ENCODE results near the gene VCL. TPM values are rescaled to one million over a fixed set of nuclear protein-coding genes. Genes with fewer than 3 reads are reported as not detected.

Gene VCL
- total RNA-seq, 1 donor from 2014 or later: 42.1 TPM

DNA sequence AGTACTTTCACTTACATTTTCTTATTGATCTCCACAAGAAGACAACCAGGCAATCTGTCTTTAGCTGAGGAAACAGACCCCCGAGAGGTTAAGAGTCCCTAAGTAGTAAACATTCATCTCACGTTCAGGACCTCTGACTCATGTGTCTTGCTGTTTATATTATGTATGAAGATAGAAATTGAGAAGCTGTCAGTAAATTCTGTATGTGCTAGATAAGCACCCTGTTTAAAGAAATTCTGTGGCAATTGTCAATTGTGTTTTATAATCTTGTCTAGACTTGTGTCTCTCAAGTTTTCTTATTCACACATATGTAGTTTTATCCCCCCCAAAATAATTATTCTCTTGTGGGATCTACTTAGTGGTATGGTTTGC lies 167.6 kb downstream of the VCL start:
- no peaks in the 10 kb centered on the region for H3K36me3 Mint-ChIP-seq (ENCODE audit: unreplicated experiment)
- no peak for TF ChIP-seq CTCF (IDR thresholded peaks at IDR 0.05; ENCODE audit: partially characterized antibody, unreplicated experiment)
- no peak overlapping the region for H3K4me3 Mint-ChIP-seq (ENCODE audit: unreplicated experiment)
- H3K9me3 Mint-ChIP-seq (ENCODE audit: unreplicated experiment): no peaks in the 10 kb centered on the region
- peaks cover 2% of the 10 kb centered on the region for H3K4me1 Mint-ChIP-seq (ENCODE audit: low read depth, unreplicated experiment)
- no peak overlapping the region for H3K27ac Mint-ChIP-seq (ENCODE audit: unreplicated experiment)
- H3K27me3 Mint-ChIP-seq (ENCODE audit: unreplicated experiment): no peaks in the 10 kb centered on the region
- no peak for DNase-seq

- H3K27me3 Mint-ChIP-seq (ENCODE audit: unreplicated experiment): no peaks in the 10 kb centered on the region
Observed at GRCh38 chr10:74167443-74167842, 169.5 kb downstream of the VCL start.

More at GRCh38 chr10:74167443-74167842, 169.5 kb downstream of the VCL start:
- H3K9me3 Mint-ChIP-seq (ENCODE audit: unreplicated experiment): no peaks in the 10 kb centered on the region
- no peaks in the 10 kb centered on the region for H3K36me3 Mint-ChIP-seq (ENCODE audit: unreplicated experiment)
- no peak for DNase-seq
- TF ChIP-seq CTCF (IDR thresholded peaks at IDR 0.05; ENCODE audit: partially characterized antibody, unreplicated experiment): no peak
- H3K27ac Mint-ChIP-seq (ENCODE audit: unreplicated experiment): no peak overlapping the region
- H3K4me1 Mint-ChIP-seq (ENCODE audit: low read depth, unreplicated experiment): peaks cover 2% of the 10 kb centered on the region
- H3K4me3 Mint-ChIP-seq (ENCODE audit: unreplicated experiment): no peak overlapping the region

Other genes with a start within 250 kb of the VCL start
- 30.9 TPM for gene CHCHD1, start 216.1 kb upstream of the VCL start, total RNA-seq (ENCODE audit: unreplicated experiment)
- gene ZSWIM8, start 212.5 kb upstream of the VCL start, total RNA-seq (ENCODE audit: unreplicated experiment): 165 TPM
- gene NDST2, start 186.5 kb upstream of the VCL start, total RNA-seq (ENCODE audit: unreplicated experiment): 34.4 TPM
- gene CAMK2G, start 123.6 kb upstream of the VCL start, total RNA-seq (ENCODE audit: unreplicated experiment): 25.9 TPM
- 0.59 TPM for gene PLAU, start 87.0 kb upstream of the VCL start, total RNA-seq (ENCODE audit: unreplicated experiment)
- 63.4 TPM for gene AP3M1, start 152.7 kb downstream of the VCL start, total RNA-seq (ENCODE audit: unreplicated experiment)
- 16.4 TPM for gene ADK, start 153.1 kb downstream of the VCL start, total RNA-seq (ENCODE audit: unreplicated experiment)

Data from glutamatergic neuron (in vitro differentiated cells).